ENCODE data around the gene HACD2.
"Not testable (repeated sequence)": the region's sequence is repeated elsewhere in the genome, so short reads cannot be mapped to it uniquely, and the experiment has no call there.

Gene HACD2

GRCh38 chr3:123522320-123523022 is 62.4 kb downstream of the HACD2 start:
- no peak for DNase-seq

GRCh38 chr3:123521179-123521969 is 63.5 kb downstream of the HACD2 start:
- DNase-seq, result no peak

- no peak for DNase-seq
Observed at GRCh38 chr3:123520656-123521055, 64.2 kb downstream of the HACD2 start.

- DNase-seq, result no peak
Observed at GRCh38 chr3:123518892-123519485, 65.9 kb downstream of the HACD2 start.

GRCh38 chr3:123511726-123512125 is 73.1 kb downstream of the HACD2 start:
- DNase-seq, result no peak

GRCh38 chr3:123511084-123511483 is 73.8 kb downstream of the HACD2 start:
- DNase-seq, result no peak

GRCh38 chr3:123508178-123508577 is 76.7 kb downstream of the HACD2 start:
- no peak for DNase-seq

- DNase-seq, result no peak
Observed at GRCh38 chr3:123505820-123506219, 79.0 kb downstream of the HACD2 start.

- no peak for DNase-seq
Observed at GRCh38 chr3:123503203-123503602, 81.7 kb downstream of the HACD2 start.

- DNase-seq, result peak; percentile 30
Observed at GRCh38 chr3:123499322-123499721, 85.5 kb downstream of the HACD2 start.

GRCh38 chr3:123498761-123499160 is 86.1 kb downstream of the HACD2 start:
- no peak for DNase-seq

GRCh38 chr3:123493912-123494311 is 90.9 kb downstream of the HACD2 start:
- no peak for DNase-seq

GRCh38 chr3:123491966-123492587 is 92.8 kb downstream of the HACD2 start:
- no peak for DNase-seq

- DNase-seq, result peak; percentile 42
Observed at GRCh38 chr3:123489400-123490004, 95.4 kb downstream of the HACD2 start.

GRCh38 chr3:123488645-123489347 is 96.1 kb downstream of the HACD2 start:
- DNase-seq, result no peak

- DNase-seq, result not testable (repeated sequence)
Observed at GRCh38 chr3:123487063-123487462, 97.8 kb downstream of the HACD2 start.

GRCh38 chr3:123486460-123486859 is 98.4 kb downstream of the HACD2 start:
- no peak for DNase-seq

GRCh38 chr3:123485551-123485950 is 99.3 kb downstream of the HACD2 start:
- DNase-seq, result no peak

GRCh38 chr3:123483146-123483545 is 101.7 kb downstream of the HACD2 start:
- no peak for DNase-seq

- no peak for DNase-seq
Observed at GRCh38 chr3:123481722-123482457, 103.0 kb downstream of the HACD2 start.

- no peak for DNase-seq
Observed at GRCh38 chr3:123481071-123481470, 103.8 kb downstream of the HACD2 start.

GRCh38 chr3:123480428-123480827 is 104.4 kb downstream of the HACD2 start:
- no peak for DNase-seq

All from HCEC 1CT (cell line).